ENCODE data around the gene PCDHGB1. TPM values are rescaled to one million over a fixed set of nuclear protein-coding genes. Genes with fewer than 3 reads are reported as not detected.
"Not testable (repeated sequence)": the region's sequence is repeated elsewhere in the genome, so short reads cannot be mapped to it uniquely, and the experiment has no call there.

The PCDHGB1 gene
- total and polyA plus RNA-seq, 2 donors, result 0.47 to 5.7 TPM

DNA sequence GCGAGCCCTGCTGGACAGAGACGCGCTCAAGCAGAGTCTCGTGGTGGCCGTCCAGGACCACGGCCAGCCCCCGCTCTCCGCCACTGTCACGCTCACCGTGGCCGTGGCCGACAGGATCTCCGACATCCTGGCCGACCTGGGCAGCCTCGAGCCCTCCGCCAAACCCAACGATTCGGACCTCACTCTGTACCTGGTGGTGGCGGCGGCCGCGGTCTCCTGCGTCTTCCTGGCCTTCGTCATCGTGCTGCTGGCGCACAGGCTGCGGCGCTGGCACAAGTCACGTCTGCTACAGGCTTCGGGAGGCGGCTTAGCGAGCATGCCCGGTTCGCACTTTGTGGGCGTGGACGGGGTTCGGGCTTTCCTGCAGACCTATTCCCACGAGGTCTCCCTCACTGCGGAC lies 17.3 kb upstream of the PCDHGB1 start:
- not testable (repeated sequence) for DNase-seq (ENCODE audit: extremely low spot score); H3K27ac ChIP-seq (ENCODE audit: low read depth); H3K4me3 ChIP-seq (ENCODE audit: low read depth, low read length); H3K4me1 ChIP-seq (ENCODE audit: insufficient read depth); H3K36me3 ChIP-seq (ENCODE audit: insufficient read depth)
- WGBS, result 39% methylated on average over 39 of the region's 39 CpGs

GRCh38 chr5:141338538-141339306 lies 11.2 kb upstream of the PCDHGB1 start, which contains the start of gene PCDHGA2:
TSS of gene PCDHGA2 (plus strand) at chr5:141338760.
- no peak for DNase-seq (ENCODE audit: extremely low spot score)
- 9% methylated on average over 27 of the region's 27 CpGs for WGBS
- no peak within 1 kb of the TSS for H3K27ac ChIP-seq (ENCODE audit: low read depth)

GRCh38 chr5:141340781-141341354 lies 9.0 kb upstream of the PCDHGB1 start:
- H3K4me3 ChIP-seq (ENCODE audit: low read depth, low read length); DNase-seq (ENCODE audit: extremely low spot score); H3K27ac ChIP-seq (ENCODE audit: low read depth); H3K4me1 ChIP-seq (ENCODE audit: insufficient read depth); H3K36me3 ChIP-seq (ENCODE audit: insufficient read depth): not testable (repeated sequence)
- WGBS, result 65% methylated on average over 45 of the region's 45 CpGs

More at GRCh38 chr5:141338538-141339306, 11.2 kb upstream of the PCDHGB1 start, which contains the start of gene PCDHGA2:
- H3K4me1 ChIP-seq (ENCODE audit: insufficient read depth), result no peaks in the 10 kb centered on the region
- H3K4me3 ChIP-seq (ENCODE audit: low read depth, low read length), result peak within 1 kb of the TSS; percentile 0
- no peaks in the 10 kb centered on the region for H3K36me3 ChIP-seq (ENCODE audit: insufficient read depth)

DNA sequence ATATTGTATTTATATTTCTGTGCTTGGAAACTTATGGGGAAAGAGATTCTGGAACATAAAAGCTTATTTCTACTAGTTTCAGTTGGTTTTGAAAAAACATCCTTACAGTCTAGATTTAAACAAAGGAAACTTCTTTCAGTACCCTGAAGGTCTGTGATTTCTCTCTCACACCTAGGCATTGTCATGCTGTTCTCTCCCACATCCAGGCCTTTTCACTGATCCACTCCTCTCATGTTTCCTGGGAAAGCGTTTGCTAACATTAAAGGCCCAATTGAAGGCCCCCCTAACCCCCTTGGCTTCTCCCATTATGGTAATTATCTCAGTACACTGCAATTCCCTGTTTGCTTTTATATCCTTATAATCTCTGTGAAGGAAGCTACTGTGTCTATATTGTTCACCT lies 7.1 kb upstream of the PCDHGB1 start:
- DNase-seq (ENCODE audit: extremely low spot score), result no peak
- Histone ChIP-seq H3K4me3 (ENCODE audit: low read depth, low read length) (no peak overlapping the region), H3K4me1 (ENCODE audit: insufficient read depth) (no peaks in the 10 kb centered on the region), H3K27ac (ENCODE audit: low read depth) (no peak overlapping the region), H3K36me3 (ENCODE audit: insufficient read depth) (no peaks in the 10 kb centered on the region)
- WGBS, result 16% methylated on average over 1 of the region's 1 CpG

- no peaks in the 10 kb centered on the region for H3K36me3 ChIP-seq (ENCODE audit: insufficient read depth)
- no peaks in the 10 kb centered on the region for H3K4me1 ChIP-seq (ENCODE audit: insufficient read depth)
- 25% methylated on average over 9 of the region's 9 CpGs for WGBS
- H3K27ac ChIP-seq (ENCODE audit: low read depth), result no peak within 1 kb of the TSS
- peak within 1 kb of the TSS; percentile 30 for H3K4me3 ChIP-seq (ENCODE audit: low read depth, low read length)
- no peak for DNase-seq (ENCODE audit: extremely low spot score)
Measured at GRCh38 chr5:141343242-141343952, 6.5 kb upstream of the PCDHGB1 start, which contains the start of gene PCDHGA3. TSS of gene PCDHGA3 (plus strand) at chr5:141343829. CDS start at chr5:141344034, 205 bp downstream.

- no peak for DNase-seq (ENCODE audit: extremely low spot score)
- 21% methylated on average over 31 of the region's 31 CpGs for WGBS
- Histone ChIP-seq H3K4me1 (ENCODE audit: insufficient read depth) (no peaks in the 10 kb centered on the region), H3K4me3 (ENCODE audit: low read depth, low read length) (peak overlapping the region; percentile 30), H3K27ac (ENCODE audit: low read depth) (no peak overlapping the region), H3K36me3 (ENCODE audit: insufficient read depth) (no peaks in the 10 kb centered on the region)
Measured at GRCh38 chr5:141343953-141344463, 5.9 kb upstream of the PCDHGB1 start.

GRCh38 chr5:141345327-141345726 lies 4.6 kb upstream of the PCDHGB1 start:
- no peak for DNase-seq (ENCODE audit: extremely low spot score)
- 34% methylated on average over 20 of the region's 20 CpGs for WGBS
- H3K36me3 ChIP-seq (ENCODE audit: insufficient read depth), result no peaks in the 10 kb centered on the region
- no peak overlapping the region for H3K4me3 ChIP-seq (ENCODE audit: low read depth, low read length)
- H3K4me1 ChIP-seq (ENCODE audit: insufficient read depth), result no peaks in the 10 kb centered on the region
- no peak overlapping the region for H3K27ac ChIP-seq (ENCODE audit: low read depth)

GRCh38 chr5:141346017-141346416 lies 3.9 kb upstream of the PCDHGB1 start:
- not testable (repeated sequence) for H3K36me3 ChIP-seq (ENCODE audit: insufficient read depth); H3K4me3 ChIP-seq (ENCODE audit: low read depth, low read length); H3K4me1 ChIP-seq (ENCODE audit: insufficient read depth); H3K27ac ChIP-seq (ENCODE audit: low read depth); DNase-seq (ENCODE audit: extremely low spot score)
- WGBS, result 45% methylated on average over 25 of the region's 35 CpGs

GRCh38 chr5:141351591-141351990 lies 1.7 kb downstream of the PCDHGB1 start:
- no peak for DNase-seq (ENCODE audit: extremely low spot score)
- Histone ChIP-seq H3K4me3 (ENCODE audit: low read depth, low read length) (no peak overlapping the region), H3K36me3 (ENCODE audit: insufficient read depth) (no peaks in the 10 kb centered on the region), H3K4me1 (ENCODE audit: insufficient read depth) (no peaks in the 10 kb centered on the region), H3K27ac (ENCODE audit: low read depth) (no peak overlapping the region)
- 33% methylated on average over 32 of the region's 36 CpGs for WGBS

DNA sequence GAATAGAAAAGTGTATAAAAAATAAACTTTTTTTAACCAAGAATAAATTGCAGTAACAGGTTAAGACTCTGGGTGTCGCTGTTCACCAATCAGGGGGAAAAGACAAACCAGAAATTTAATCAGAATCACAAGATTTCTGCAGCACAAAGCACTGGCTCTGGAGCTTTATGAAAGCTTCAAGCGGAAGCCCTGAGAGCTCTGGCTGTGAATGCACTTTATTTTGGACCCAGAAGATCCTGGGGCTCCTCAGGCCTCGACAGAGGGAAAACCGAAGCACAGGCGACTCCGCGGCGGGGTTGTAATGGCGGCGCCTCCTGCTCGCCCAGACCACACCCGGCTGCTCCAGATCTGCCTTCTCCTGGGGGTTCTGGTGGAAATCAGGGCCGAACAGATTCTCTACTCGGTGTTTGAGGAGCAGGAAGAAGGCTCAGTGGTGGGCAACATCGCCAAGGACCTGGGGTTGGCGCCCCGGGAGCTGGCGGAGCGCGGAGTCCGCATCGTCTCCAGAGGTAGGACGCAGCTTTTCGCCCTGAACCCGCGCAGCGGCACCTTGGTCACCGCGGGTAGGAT lies 5.1 kb downstream of the PCDHGB1 start, which contains the start of gene PCDHGA4:
TSS of gene PCDHGA4 (plus strand) at position 122 of the 570 bp plus-strand sequence. CDS start at position 209, 87 bp downstream.
- DNase-seq (ENCODE audit: extremely low spot score), result no peak
- H3K36me3 ChIP-seq (ENCODE audit: insufficient read depth), result no peaks in the 10 kb centered on the region
- 14% methylated on average over 29 of the region's 29 CpGs for WGBS
- no peak within 1 kb of the TSS for H3K27ac ChIP-seq (ENCODE audit: low read depth)
- H3K4me3 ChIP-seq (ENCODE audit: low read depth, low read length), result peak within 1 kb of the TSS; percentile 10
- no peaks in the 10 kb centered on the region for H3K4me1 ChIP-seq (ENCODE audit: insufficient read depth)

- Histone ChIP-seq H3K36me3 (ENCODE audit: insufficient read depth) (no peaks in the 10 kb centered on the region), H3K27ac (ENCODE audit: low read depth) (no peak overlapping the region), H3K4me3 (ENCODE audit: low read depth, low read length) (no peak overlapping the region), H3K4me1 (ENCODE audit: insufficient read depth) (no peaks in the 10 kb centered on the region)
- WGBS, result 49% methylated on average over 24 of the region's 24 CpGs
- DNase-seq (ENCODE audit: extremely low spot score), result no peak
Measured at GRCh38 chr5:141355641-141356040, 5.7 kb downstream of the PCDHGB1 start.

DNA sequence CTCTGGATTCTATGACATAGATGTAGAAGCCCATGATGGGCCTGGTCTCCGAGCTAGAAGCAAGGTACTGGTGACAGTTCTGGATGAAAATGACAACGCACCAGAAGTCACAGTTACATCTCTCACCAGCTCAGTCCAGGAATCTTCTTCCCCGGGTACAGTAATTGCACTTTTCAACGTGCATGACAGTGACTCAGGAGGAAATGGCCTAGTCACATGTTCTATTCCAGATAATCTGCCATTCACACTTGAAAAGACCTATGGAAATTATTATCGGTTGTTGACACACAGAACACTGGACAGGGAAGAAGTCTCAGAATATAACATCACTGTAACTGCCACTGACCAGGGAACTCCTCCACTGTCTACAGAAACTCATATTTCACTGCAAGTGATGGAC lies 6.2 kb downstream of the PCDHGB1 start:
- Histone ChIP-seq H3K4me3 (ENCODE audit: low read depth, low read length) (no peak overlapping the region), H3K36me3 (ENCODE audit: insufficient read depth) (no peaks in the 10 kb centered on the region), H3K27ac (ENCODE audit: low read depth) (no peak overlapping the region), H3K4me1 (ENCODE audit: insufficient read depth) (no peaks in the 10 kb centered on the region)
- no peak for DNase-seq (ENCODE audit: extremely low spot score)
- WGBS, result 75% methylated on average over 5 of the region's 5 CpGs

DNA sequence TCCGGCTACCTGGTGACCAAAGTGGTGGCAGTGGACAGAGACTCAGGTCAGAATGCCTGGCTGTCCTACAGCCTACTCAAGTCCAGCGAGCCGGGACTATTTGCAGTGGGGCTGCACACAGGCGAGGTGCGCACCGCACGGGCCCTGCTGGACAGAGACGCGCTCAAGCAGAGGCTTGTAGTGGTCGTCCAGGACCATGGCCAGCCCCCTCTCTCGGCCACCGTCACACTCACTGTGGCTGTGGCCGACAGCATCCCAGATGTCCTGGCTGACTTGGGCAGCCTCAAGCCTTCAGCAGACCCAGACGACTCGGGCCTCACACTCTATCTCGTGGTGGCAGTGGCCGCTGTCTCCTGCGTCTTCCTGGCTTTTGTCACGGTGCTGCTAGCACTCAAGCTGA lies 7.1 kb downstream of the PCDHGB1 start:
- WGBS, result 49% methylated on average over 19 of the region's 19 CpGs
- H3K27ac ChIP-seq (ENCODE audit: low read depth), result no peak overlapping the region
- no peak overlapping the region for H3K4me3 ChIP-seq (ENCODE audit: low read depth, low read length)
- no peak for DNase-seq (ENCODE audit: extremely low spot score)
- no peaks in the 10 kb centered on the region for H3K36me3 ChIP-seq (ENCODE audit: insufficient read depth)
- H3K4me1 ChIP-seq (ENCODE audit: insufficient read depth), result no peaks in the 10 kb centered on the region
